Osteoblast (primary cell): ENCODE measurements around the gene GNAI2. TPM values are rescaled to one million over a fixed set of nuclear protein-coding genes. Genes with fewer than 3 reads are reported as not detected.
"Not testable (repeated sequence)": the region's sequence is repeated elsewhere in the genome, so short reads cannot be mapped to it uniquely, and the experiment has no call there.

Experiments
- DNase-seq: peaks from one replicate; pipeline ENCODE4 v3.0.0; 2011; ENCODE audit warnings: low spot score, mixed read lengths; ENCODE audit not compliant: insufficient read length; ENCODE audit errors: missing footprints
- H2AFZ ChIP-seq: 2 replicates; pipeline ENCODE4 v1.6.0; 2011; ENCODE audit warnings: mild to moderate bottlenecking, low read length
- H3K27ac ChIP-seq: 2 replicates; pipeline ENCODE4 v1.5.1; 2011; ENCODE audit warnings: mild to moderate bottlenecking, low read depth, low read length, moderate library complexity
- H3K27me3 ChIP-seq: 2 replicates; pipeline ENCODE4 v1.6.0; 2012; ENCODE audit warnings: mild to moderate bottlenecking, control low read depth, inconsistent platforms, low read length, moderate library complexity; ENCODE audit not compliant: insufficient read depth
- H3K36me3 ChIP-seq: 2 replicates; pipeline ENCODE4 v1.5.1; 2011; ENCODE audit warnings: mild to moderate bottlenecking, low read length, control low read depth, moderate library complexity; ENCODE audit not compliant: insufficient read depth
- H3K4me1 ChIP-seq: 2 replicates; pipeline ENCODE4 v1.5.1; 2011; ENCODE audit warnings: mild to moderate bottlenecking, low read length, control low read depth, moderate library complexity; ENCODE audit not compliant: insufficient read depth
- H3K4me2 ChIP-seq: 2 replicates; pipeline ENCODE4 v1.6.0; 2011; ENCODE audit warnings: mild to moderate bottlenecking, low read length; ENCODE audit not compliant: insufficient read depth
- H3K4me3 ChIP-seq: fragments of 200-600 bp; sonication (generic); 3 replicates; pipeline ENCODE4 v1.5.1; 2012; ENCODE audit warnings: mild to moderate bottlenecking, low read length, inconsistent platforms; ENCODE audit not compliant: insufficient read depth
- H3K79me2 ChIP-seq: 2 replicates; pipeline ENCODE4 v1.6.0; 2012; ENCODE audit warnings: mild to moderate bottlenecking, low read length, control low read depth, inconsistent platforms; ENCODE audit not compliant: insufficient read depth
- H3K9me3 ChIP-seq: 2 replicates; pipeline ENCODE4 v1.5.1; 2011; ENCODE audit warnings: low read depth, low read length, control low read depth
- H4K20me1 ChIP-seq: 2 replicates; pipeline ENCODE4 v1.6.0; 2012; ENCODE audit warnings: mild to moderate bottlenecking, low read length, control low read depth; ENCODE audit not compliant: insufficient read depth
- total RNA-seq: library from RNA; depleted of rRNA; stranded (reverse); fragments of >200 nt; gene quantifications from 2 replicates; pipeline ENCODE4 v1.2.3, GENCODE V29; 2012
- TF ChIP-seq, protein P1 (sequence below): IDR thresholded peaks from 2 replicates; pipeline ENCODE4 v1.5.1; 2011; ENCODE audit warnings: mild to moderate bottlenecking, low read depth, low read length, moderate library complexity; ENCODE audit errors: extremely low read depth

Gene GNAI2
- total RNA-seq, 1 donor: 223 TPM

DNA sequence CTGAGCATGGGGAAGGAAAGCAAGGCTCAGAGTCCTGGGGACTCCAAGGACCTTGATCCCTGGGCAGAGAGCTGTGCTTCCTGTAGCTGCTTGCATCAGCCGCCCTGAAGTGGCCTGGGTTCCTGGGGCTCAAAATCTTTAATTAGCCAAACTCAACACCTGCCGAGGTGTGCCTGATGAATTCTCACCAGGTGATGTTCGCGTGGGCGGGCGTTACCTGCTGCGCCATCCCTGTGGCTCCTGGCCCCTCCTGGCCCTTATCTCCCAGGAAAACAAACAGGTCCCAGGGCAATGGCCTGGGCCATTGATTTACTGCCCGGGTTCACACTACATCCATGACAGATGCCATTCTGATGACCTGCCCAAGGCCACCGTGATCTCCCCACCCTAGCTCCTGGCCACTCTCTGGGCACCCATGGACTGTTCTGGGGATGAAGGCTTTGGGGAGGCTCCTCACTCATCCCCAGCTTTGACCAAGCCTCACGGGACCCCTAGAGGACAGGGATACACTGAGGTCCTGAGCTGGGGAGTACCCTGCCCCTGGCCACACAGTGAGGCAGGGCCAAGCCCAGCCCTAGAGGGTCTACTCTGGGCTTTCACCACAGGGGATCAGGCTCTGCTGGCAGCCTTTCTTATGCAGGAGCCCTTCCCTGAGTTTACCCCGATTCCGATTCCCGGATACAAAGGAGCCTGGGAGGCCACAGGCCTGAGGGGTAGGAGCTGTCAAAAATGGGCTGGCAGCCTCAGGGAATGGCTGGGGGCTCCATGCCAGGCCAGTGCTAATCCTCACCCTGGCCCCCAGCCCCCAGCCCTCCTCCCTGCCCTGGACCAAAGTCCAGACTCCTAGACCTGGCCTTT, 25.3 kb upstream of the GNAI2 start:
- Histone ChIP-seq H3K4me1 (peaks cover 10% of the 10 kb centered on the region), H3K36me3 (no peaks in the 10 kb centered on the region), H3K4me3 (no peak overlapping the region), H3K27ac (no peak overlapping the region), H3K9me3 (no peaks in the 10 kb centered on the region), H3K4me2 (no peak overlapping the region), H3K79me2 (no peaks in the 10 kb centered on the region), H4K20me1 (no peaks in the 10 kb centered on the region), H3K27me3 (peaks cover 23% of the 10 kb centered on the region), H2AFZ (no peak overlapping the region)
- TF ChIP-seq, protein P1, sequence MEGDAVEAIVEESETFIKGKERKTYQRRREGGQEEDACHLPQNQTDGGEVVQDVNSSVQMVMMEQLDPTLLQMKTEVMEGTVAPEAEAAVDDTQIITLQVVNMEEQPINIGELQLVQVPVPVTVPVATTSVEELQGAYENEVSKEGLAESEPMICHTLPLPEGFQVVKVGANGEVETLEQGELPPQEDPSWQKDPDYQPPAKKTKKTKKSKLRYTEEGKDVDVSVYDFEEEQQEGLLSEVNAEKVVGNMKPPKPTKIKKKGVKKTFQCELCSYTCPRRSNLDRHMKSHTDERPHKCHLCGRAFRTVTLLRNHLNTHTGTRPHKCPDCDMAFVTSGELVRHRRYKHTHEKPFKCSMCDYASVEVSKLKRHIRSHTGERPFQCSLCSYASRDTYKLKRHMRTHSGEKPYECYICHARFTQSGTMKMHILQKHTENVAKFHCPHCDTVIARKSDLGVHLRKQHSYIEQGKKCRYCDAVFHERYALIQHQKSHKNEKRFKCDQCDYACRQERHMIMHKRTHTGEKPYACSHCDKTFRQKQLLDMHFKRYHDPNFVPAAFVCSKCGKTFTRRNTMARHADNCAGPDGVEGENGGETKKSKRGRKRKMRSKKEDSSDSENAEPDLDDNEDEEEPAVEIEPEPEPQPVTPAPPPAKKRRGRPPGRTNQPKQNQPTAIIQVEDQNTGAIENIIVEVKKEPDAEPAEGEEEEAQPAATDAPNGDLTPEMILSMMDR: no peak
- no peak for DNase-seq

DNA sequence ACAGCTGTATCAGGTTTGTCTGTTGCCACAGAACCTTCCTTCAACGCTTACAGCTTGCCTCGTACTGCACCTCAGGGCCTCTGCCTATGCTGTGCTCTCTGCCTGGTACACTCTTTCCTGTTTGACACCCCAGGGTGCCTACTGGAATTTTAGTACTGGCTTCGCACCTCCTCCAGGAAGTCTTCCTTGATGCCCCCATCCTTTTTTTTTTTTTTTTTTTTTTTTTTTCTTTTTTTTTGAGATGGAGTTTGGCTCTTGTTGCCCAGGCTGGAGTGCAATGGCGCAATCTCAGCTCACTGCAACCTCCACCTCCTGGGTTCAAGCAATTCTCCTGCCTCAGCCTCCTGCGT, 24.7 kb upstream of the GNAI2 start:
- H3K4me1 ChIP-seq: peaks cover 10% of the 10 kb centered on the region
- H3K36me3 ChIP-seq, H3K27ac ChIP-seq, H4K20me1 ChIP-seq, DNase-seq, H3K79me2 ChIP-seq, H3K4me3 ChIP-seq, H2AFZ ChIP-seq, H3K9me3 ChIP-seq, H3K4me2 ChIP-seq: not testable (repeated sequence)
- peaks cover 17% of the 10 kb centered on the region for H3K27me3 ChIP-seq

DNA sequence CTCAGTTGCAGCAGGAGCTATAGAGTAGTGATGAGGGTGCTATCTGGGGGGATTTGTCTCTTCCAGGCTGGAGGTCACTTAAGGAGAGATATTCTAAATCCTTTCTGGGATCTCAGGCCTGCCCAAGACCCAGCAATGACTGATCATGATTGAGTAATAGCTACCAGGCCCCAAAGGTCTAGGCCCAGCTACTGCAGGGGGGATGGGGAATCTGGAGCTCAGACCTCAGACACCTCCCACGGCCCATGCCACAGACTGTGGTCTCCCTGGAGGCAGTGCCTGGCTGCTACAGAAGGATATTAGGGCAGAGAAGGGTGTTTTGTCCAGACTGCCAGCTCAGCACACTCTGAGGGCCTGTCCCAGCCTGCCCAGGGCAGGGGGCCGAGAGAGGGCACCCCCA, 24.1 kb upstream of the GNAI2 start:
- DNase-seq: peak; percentile 97
- no peaks in the 10 kb centered on the region for H3K79me2 ChIP-seq
- H3K27ac ChIP-seq: no peak overlapping the region
- TF ChIP-seq, protein P1: no peak
- no peaks in the 10 kb centered on the region for H3K9me3 ChIP-seq
- peaks cover 10% of the 10 kb centered on the region for H3K4me1 ChIP-seq
- H3K4me3 ChIP-seq: no peak overlapping the region
- peaks cover 12% of the 10 kb centered on the region for H3K27me3 ChIP-seq
- no peaks in the 10 kb centered on the region for H3K36me3 ChIP-seq
- H2AFZ ChIP-seq: peak overlapping the region; percentile 72
- H4K20me1 ChIP-seq: no peaks in the 10 kb centered on the region
- H3K4me2 ChIP-seq: no peak overlapping the region

DNA sequence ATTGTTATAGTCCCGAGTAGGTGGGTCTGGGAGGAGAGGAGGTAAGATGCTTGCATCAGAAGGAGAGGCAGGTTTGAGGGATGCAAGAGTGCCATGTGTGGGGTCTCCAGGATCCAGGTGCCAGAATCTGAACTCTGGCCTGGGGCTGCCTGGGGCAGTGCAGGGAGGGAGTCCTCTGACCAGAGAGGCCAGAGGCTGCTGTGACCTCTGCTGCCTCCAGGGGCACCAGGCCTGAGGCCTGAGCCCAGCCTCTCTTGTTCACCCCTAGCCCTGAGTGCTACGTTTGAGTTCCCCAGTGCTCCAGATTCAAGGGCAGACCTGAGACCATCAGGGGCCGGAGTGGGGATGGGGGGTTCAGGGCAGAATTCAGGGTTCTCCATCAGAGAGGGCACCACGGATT, 23.5 kb upstream of the GNAI2 start:
- Histone ChIP-seq H2AFZ (no peak overlapping the region), H3K27ac (no peak overlapping the region), H4K20me1 (no peaks in the 10 kb centered on the region), H3K4me2 (no peak overlapping the region), H3K36me3 (no peaks in the 10 kb centered on the region), H3K4me1 (peaks cover 10% of the 10 kb centered on the region), H3K27me3 (peaks cover 9% of the 10 kb centered on the region), H3K9me3 (no peaks in the 10 kb centered on the region), H3K4me3 (no peak overlapping the region), H3K79me2 (no peaks in the 10 kb centered on the region)
- peak; percentile 86 for DNase-seq
- TF ChIP-seq, protein P1: peak; percentile 16
